GM21619 (cell line): ENCODE data around the gene PHACTR1.
"Not testable (repeated sequence)": the region's sequence is repeated elsewhere in the genome, so short reads cannot be mapped to it uniquely, and the experiment has no call there.

Experiments
- ATAC-seq: cut with Tn5 transposase; IDR thresholded peaks from one replicate; pipeline ENCODE4 v1.9.1; 2021; ENCODE audit not compliant: unreplicated experiment

Gene PHACTR1

GRCh38 chr6:12943549-12943948 is 227.0 kb downstream of the PHACTR1 start:
- no peak for ATAC-seq

GRCh38 chr6:12944001-12944400 is 227.4 kb downstream of the PHACTR1 start:
- ATAC-seq: no peak

- ATAC-seq: not testable (repeated sequence)
These were observed 228.0 kb downstream of the PHACTR1 start for GRCh38 chr6:12944528-12944927.

GRCh38 chr6:12947151-12947871 is 230.7 kb downstream of the PHACTR1 start:
- ATAC-seq: no peak

GRCh38 chr6:12947967-12948366 is 231.4 kb downstream of the PHACTR1 start:
- ATAC-seq: no peak

- ATAC-seq: no peak
These were observed 234.4 kb downstream of the PHACTR1 start for GRCh38 chr6:12950976-12951375.

GRCh38 chr6:12951415-12951814 is 234.8 kb downstream of the PHACTR1 start:
- no peak for ATAC-seq

- no peak for ATAC-seq
These were observed 235.8 kb downstream of the PHACTR1 start for GRCh38 chr6:12952318-12952717.

GRCh38 chr6:12955956-12956355 is 239.4 kb downstream of the PHACTR1 start:
- ATAC-seq: no peak

GRCh38 chr6:12956991-12957320 is 240.4 kb downstream of the PHACTR1 start:
- ATAC-seq: no peak

- no peak for ATAC-seq
These were observed 240.9 kb downstream of the PHACTR1 start for GRCh38 chr6:12957321-12958051.

- ATAC-seq: no peak
These were observed 241.6 kb downstream of the PHACTR1 start for GRCh38 chr6:12958052-12958706.

GRCh38 chr6:12961761-12962160 is 245.2 kb downstream of the PHACTR1 start:
- ATAC-seq: no peak

- ATAC-seq: no peak
These were observed 246.0 kb downstream of the PHACTR1 start for GRCh38 chr6:12962529-12962928.

GRCh38 chr6:12962987-12963386 is 246.4 kb downstream of the PHACTR1 start:
- no peak for ATAC-seq

GRCh38 chr6:12963567-12963966 is 247.0 kb downstream of the PHACTR1 start:
- no peak for ATAC-seq

- no peak for ATAC-seq
These were observed 251.1 kb downstream of the PHACTR1 start for GRCh38 chr6:12967686-12968085.

- ATAC-seq: no peak
These were observed 251.7 kb downstream of the PHACTR1 start for GRCh38 chr6:12968290-12968689.

- ATAC-seq: no peak
These were observed 252.4 kb downstream of the PHACTR1 start for GRCh38 chr6:12968839-12969558.

GRCh38 chr6:12969966-12970365 is 253.4 kb downstream of the PHACTR1 start:
- no peak for ATAC-seq

GRCh38 chr6:12973386-12973785 is 256.8 kb downstream of the PHACTR1 start:
- ATAC-seq: no peak
